A673 (cell line): Measurements from ENCODE around the gene MIER1. TPM values are rescaled to one million over a fixed set of nuclear protein-coding genes. Genes with fewer than 3 reads are reported as not detected.
"Not testable (repeated sequence)": the region's sequence is repeated elsewhere in the genome, so short reads cannot be mapped to it uniquely, and the experiment has no call there.

Experiments used
- BruUV-seq: library from RNA; stranded (reverse); fragments of 400-500 nt; replicated peaks from 2 replicates; lab custom pipeline; 2021; lab: Mats Ljungman, UMichigan
- CTCF ChIA-PET: fragments of 300-600 bp; sonication (Branson Sonifier 250); formaldehyde crosslinking; loops from one replicate; lab custom pipeline; 2022; ENCODE audit warnings: antibody characterized with exemption; lab: Charles Lee
- POLR2A ChIA-PET: fragments of 300-600 bp; sonication (Branson Sonifier 250); formaldehyde crosslinking; loops from one replicate; lab custom pipeline; 2022; ENCODE audit warnings: antibody characterized with exemption; ENCODE audit not compliant: low non-redundant PET; lab: Charles Lee
- DNase-seq: peaks from one replicate; pipeline ENCODE4 v3.0.0-alpha.2; 2015; ENCODE audit warnings: low spot score
- H3K27ac ChIP-seq: fragments of 200-600 bp; sonication (generic); 2 replicates; pipeline ENCODE4 v1.5.1; 2016; ENCODE audit warnings: mixed run types, low read depth, mild to moderate bottlenecking, mixed read lengths, antibody characterized with exemption, low read length; ENCODE audit not compliant: poor library complexity, severe bottlenecking
- H3K27me3 ChIP-seq: fragments of 200-600 bp; sonication (generic); replicated peaks from 2 replicates; pipeline ENCODE4 v1.6.1; 2017; ENCODE audit warnings: mixed run types, low read depth, mild to moderate bottlenecking, mixed read lengths, antibody characterized with exemption, low read length; ENCODE audit not compliant: insufficient read depth, poor library complexity
- H3K36me3 ChIP-seq: fragments of 200-600 bp; sonication (generic); 2 replicates; pipeline ENCODE4 v1.6.1; 2016; ENCODE audit warnings: mixed run types, mild to moderate bottlenecking, mixed read lengths, antibody characterized with exemption, low read length; ENCODE audit not compliant: insufficient read depth, poor library complexity, severe bottlenecking
- H3K4me1 ChIP-seq: fragments of 200-600 bp; sonication (generic); 2 replicates; pipeline ENCODE4 v1.6.1; 2017; ENCODE audit warnings: mixed run types, mild to moderate bottlenecking, mixed read lengths, antibody characterized with exemption, low read length; ENCODE audit not compliant: insufficient read depth, poor library complexity, severe bottlenecking
- H3K4me3 ChIP-seq: fragments of 200-600 bp; sonication (generic); 2 replicates; pipeline ENCODE4 v1.5.1; 2016; ENCODE audit warnings: low read depth, mixed run types, mild to moderate bottlenecking, mixed read lengths, low read length; ENCODE audit not compliant: poor library complexity, severe bottlenecking
- H3K9me3 ChIP-seq: fragments of 200-600 bp; sonication (generic); 2 replicates; pipeline ENCODE4 v1.6.1; 2016; ENCODE audit warnings: mixed run types, low read depth, mild to moderate bottlenecking, mixed read lengths, antibody characterized with exemption, low read length; ENCODE audit not compliant: poor library complexity, severe bottlenecking
- EZH2 ChIP-seq: fragments of 200-600 bp; sonication (generic); IDR thresholded peaks from 2 replicates; pipeline ENCODE4 v1.6.1; 2017; ENCODE audit warnings: borderline replicate concordance, low read depth, mild to moderate bottlenecking, mixed read lengths, antibody characterized with exemption, low read length; ENCODE audit not compliant: poor library complexity, severe bottlenecking
- intact Hi-C: fragments of 100-400 bp; cut with micrococcal nuclease; formaldehyde crosslinking; loops from one replicate; pipeline ENCODE4 v1.10.0; 2022; ENCODE audit not compliant: unreplicated experiment
- total RNA-seq: library from RNA; stranded (reverse); gene quantifications from 2 replicates; pipeline ENCODE4 v1.2.3, GENCODE V29; 2021
- TF ChIP-seq, protein P1 (sequence below): fragments of 300-800, 200-600 bp; sonication (generic); conservative IDR thresholded peaks from 2 replicates; pipeline ENCODE4 v1.5.1; 2017; ENCODE audit warnings: low read depth, mild to moderate bottlenecking, antibody characterized with exemption, low read length, moderate library complexity, mixed read lengths

The MIER1 gene
- total RNA-seq, 1 experiment from 2014 or later: 30.3 TPM

GRCh38 chr1:66951513-66951912 is 26.7 kb downstream of the MIER1 start:
- H3K27me3 ChIP-seq: no peaks in the 10 kb centered on the region
- H3K4me3 ChIP-seq: no peak overlapping the region
- peaks cover 12% of the 10 kb centered on the region for H3K36me3 ChIP-seq
- intact Hi-C loops: no loop called here
- H3K4me1 ChIP-seq: no peaks in the 10 kb centered on the region
- BruUV-seq: no TSS peak
- ChIA-PET CTCF (no interaction called here), POLR2A (no interaction called here)
- no peak for DNase-seq
- H3K27ac ChIP-seq: no peak overlapping the region
- H3K9me3 ChIP-seq: no peaks in the 10 kb centered on the region
- TF ChIP-seq EZH2: no peak
- TF ChIP-seq, protein P1, sequence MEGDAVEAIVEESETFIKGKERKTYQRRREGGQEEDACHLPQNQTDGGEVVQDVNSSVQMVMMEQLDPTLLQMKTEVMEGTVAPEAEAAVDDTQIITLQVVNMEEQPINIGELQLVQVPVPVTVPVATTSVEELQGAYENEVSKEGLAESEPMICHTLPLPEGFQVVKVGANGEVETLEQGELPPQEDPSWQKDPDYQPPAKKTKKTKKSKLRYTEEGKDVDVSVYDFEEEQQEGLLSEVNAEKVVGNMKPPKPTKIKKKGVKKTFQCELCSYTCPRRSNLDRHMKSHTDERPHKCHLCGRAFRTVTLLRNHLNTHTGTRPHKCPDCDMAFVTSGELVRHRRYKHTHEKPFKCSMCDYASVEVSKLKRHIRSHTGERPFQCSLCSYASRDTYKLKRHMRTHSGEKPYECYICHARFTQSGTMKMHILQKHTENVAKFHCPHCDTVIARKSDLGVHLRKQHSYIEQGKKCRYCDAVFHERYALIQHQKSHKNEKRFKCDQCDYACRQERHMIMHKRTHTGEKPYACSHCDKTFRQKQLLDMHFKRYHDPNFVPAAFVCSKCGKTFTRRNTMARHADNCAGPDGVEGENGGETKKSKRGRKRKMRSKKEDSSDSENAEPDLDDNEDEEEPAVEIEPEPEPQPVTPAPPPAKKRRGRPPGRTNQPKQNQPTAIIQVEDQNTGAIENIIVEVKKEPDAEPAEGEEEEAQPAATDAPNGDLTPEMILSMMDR: no peak

DNA sequence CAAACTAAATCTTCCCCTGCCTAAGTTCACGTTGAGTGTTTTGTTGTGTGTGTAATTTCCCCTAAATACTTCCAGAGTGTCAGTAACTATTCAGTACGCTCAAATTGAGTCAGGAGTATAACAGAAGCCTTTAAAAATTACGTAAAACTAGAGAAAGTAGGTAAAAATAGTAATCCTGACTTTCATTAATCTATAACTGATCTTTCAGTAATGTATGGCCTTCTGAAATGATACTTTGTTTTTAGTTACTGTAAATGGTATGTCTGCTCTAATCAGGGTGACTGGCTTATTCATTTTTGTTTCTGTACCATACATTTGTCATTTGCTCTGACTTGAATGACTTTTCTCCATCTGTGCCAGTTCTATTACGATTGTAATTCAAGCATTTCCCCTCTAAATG is 29.4 kb downstream of the MIER1 start:
- ChIA-PET CTCF (no interaction called here), POLR2A (no interaction called here)
- Histone ChIP-seq H3K36me3 (peaks cover 8% of the 10 kb centered on the region), H3K4me3 (no peak overlapping the region), H3K9me3 (no peaks in the 10 kb centered on the region), H3K4me1 (no peaks in the 10 kb centered on the region), H3K27me3 (no peaks in the 10 kb centered on the region), H3K27ac (no peak overlapping the region)
- TF ChIP-seq EZH2: no peak
- TF ChIP-seq, protein P1: no peak
- no TSS peak for BruUV-seq
- no peak for DNase-seq
- intact Hi-C loops: no loop called here

- Histone ChIP-seq H3K9me3 (no peaks in the 10 kb centered on the region), H3K27me3 (no peaks in the 10 kb centered on the region), H3K27ac (no peak overlapping the region), H3K4me1 (no peaks in the 10 kb centered on the region), H3K36me3 (peaks cover 36% of the 10 kb centered on the region), H3K4me3 (no peak overlapping the region)
- intact Hi-C loops: no loop called here
- no peak for DNase-seq
- no peak for TF ChIP-seq EZH2
- TF ChIP-seq, protein P1: no peak
- BruUV-seq: no TSS peak
- ChIA-PET CTCF (no interaction called here), POLR2A (no interaction called here)
These were observed 33.1 kb downstream of the MIER1 start for GRCh38 chr1:66957938-66958337.

DNA sequence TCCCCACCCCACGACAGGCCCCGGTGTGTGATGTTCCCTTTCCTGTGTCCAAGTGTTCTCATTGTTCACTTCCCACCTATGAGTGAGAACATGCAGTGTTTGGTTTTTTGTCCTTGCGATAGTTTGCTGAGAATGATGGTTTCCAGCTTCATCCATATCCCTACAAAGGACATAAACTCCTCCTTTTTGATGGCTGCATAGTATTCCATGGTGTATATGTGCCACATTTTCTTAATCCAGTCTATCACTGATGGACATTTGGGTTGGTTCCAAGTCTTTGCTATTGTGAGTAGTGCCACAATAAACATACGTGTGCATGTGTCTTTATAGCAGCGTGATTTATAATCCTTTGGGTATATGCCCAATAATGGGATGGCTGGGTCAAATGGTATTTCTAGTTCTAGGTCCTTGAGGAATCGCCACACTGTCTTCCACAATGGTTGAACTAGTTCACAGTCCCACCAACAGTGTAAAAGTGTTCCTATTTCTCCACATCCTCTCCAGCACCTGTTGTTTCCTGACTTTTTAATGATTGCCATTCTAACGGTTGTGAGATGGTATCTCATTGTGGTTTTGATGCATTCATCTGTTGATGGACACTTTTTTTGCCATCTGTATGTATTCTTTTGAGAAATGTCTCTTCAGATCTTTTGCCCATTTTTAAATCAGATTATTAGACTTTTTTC is 41.5 kb downstream of the MIER1 start:
- H3K27ac ChIP-seq, H3K27me3 ChIP-seq, H3K4me1 ChIP-seq, H3K4me3 ChIP-seq, DNase-seq, intact Hi-C loops, BruUV-seq, POLR2A ChIA-PET, CTCF ChIA-PET, H3K9me3 ChIP-seq: not testable (repeated sequence)
- peaks cover 55% of the 10 kb centered on the region for H3K36me3 ChIP-seq
